Stimulated activated CD4-positive, alpha-beta T cell treated with anti-CD3 and anti-CD28 coated beads, Interleukin-1b, Interleukin-23, amount 100 ng/mL, for 4 hours (primary cell): ENCODE results near the gene ARL6IP4.
"Not testable (repeated sequence)": the region's sequence is repeated elsewhere in the genome, so short reads cannot be mapped to it uniquely, and the experiment has no call there.

Experiments used
- DNase-seq, 2 donors: peaks; one replicate each; pipeline ENCODE4 v3.0.0-alpha.2; 2020; ENCODE audit warnings: low read depth in 2 of 2

ARL6IP4 gene

GRCh38 chr12:123010681-123011080, 30.2 kb downstream of the ARL6IP4 start:
- no peak for DNase-seq

- no peak for DNase-seq
These were observed 31.2 kb downstream of the ARL6IP4 start for GRCh38 chr12:123011701-123012100.

DNA sequence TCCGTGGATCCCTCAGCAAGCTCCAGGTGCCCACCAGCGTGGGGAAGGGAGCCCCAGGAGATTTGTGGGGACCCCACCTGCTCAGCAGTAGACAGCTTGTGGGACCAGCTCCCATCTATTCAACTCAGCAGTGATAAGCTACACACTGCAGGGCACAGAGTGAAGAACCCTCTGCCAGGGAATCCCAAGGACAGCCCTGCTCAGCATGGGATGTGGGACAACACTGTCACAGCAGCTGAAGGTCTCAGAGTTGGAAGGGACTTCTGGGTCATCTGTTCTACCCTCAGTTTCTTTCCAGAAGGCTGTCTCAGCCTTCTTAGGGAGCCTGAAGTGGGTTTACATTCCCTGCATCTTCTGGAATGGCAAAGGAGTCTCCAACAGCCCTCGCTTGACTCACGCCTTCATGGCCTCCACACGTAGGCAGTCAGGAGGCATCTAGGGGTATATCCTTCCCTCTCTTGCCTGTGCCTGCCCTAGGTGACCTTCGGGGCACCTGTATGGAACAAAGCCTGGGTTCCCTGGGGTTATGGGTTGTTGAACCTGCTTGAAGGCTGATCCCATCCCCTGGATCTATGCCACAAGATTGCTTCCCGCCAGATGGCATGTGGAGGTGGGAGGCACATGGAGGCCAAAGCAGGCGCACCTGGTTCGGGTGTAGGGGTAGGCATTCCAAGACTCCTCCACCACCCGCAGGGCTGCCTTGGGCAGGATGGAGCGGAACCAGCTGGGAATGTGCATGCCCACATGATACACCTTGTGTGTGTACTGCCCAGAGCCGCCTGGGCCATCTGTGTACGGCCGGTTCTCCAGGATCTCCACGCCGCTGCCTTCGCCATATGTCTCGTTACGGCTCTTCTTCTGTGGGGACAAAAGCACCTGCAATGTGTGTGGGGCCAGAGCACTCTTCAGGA, 33.0 kb downstream of the ARL6IP4 start:
- no peak for DNase-seq

GRCh38 chr12:123014473-123014872, 34.0 kb downstream of the ARL6IP4 start:
- DNase-seq = not testable (repeated sequence)

- DNase-seq = no peak
These were observed 37.3 kb downstream of the ARL6IP4 start for GRCh38 chr12:123017753-123018152.

- DNase-seq = no peak
These were observed 39.3 kb downstream of the ARL6IP4 start for GRCh38 chr12:123019841-123020138.

GRCh38 chr12:123021688-123022604, 41.5 kb downstream of the ARL6IP4 start:
- DNase-seq = no peak

- DNase-seq = no peak
These were observed 42.4 kb downstream of the ARL6IP4 start for GRCh38 chr12:123022846-123023245.

DNA sequence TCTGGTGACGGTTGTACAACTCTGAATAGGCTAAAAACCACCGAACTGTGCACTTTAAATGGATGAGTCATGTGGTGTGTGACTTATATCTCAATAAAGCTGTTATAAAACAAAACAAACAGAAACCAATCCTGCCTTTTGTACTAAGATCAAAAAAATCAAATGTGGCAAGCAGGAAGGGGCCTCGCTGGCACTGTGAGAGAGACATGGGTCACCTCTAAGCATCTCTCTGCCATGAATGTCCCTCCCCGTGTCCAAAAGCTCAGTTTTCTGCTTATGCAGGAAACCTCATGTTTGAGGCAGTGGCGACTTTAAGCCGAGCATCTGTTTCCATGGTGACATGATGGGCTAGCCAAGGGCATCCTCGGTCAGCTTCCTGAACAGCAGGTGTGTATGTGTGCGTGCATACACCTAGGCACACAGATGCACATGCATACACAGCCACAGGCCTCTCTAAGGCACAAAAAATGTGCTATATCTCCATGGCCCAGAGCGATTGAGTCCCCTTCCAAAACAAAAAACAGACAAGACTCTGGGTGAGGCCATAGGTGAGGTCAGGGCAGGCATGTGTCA, 44.4 kb downstream of the ARL6IP4 start:
- no peak for DNase-seq

DNA sequence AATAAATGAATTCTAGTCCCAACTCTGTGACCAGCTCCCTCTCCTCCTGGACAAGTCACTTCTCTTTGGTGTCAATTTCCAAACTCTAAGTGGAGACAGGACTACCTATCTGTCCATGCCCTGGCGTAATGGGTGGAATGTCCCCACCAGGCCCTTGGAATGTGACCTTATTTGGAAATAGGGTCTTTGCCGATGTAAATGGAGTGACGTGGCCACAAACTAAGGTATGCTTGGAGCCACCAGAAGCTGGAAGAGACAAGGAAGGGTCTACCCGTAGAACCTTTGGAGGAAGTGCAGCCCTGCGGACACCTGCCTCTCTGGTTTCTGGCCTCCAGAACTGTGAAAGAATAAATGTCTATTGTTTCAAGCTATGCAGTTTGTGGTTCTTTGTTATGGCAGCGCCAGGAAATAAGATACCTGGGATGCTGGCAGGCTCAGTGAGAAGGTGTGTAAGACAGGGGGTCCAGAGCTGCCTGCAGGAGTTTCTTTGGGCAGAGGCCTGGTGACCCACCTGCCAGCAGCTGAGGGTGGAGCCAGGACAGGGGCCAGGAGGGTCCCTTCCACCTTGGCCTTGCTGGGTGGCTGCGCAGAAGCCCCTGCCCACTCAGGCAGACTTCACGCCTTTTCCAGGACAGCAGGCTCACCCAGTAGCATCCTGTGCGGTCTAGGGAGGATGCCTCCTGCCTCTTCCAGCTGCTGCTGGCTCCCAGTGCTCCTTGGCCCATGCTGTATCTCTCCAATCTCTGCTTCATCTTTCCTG, 45.8 kb downstream of the ARL6IP4 start:
- DNase-seq = no peak

GRCh38 chr12:123027726-123028445, 47.4 kb downstream of the ARL6IP4 start:
- DNase-seq = no peak

- DNase-seq = no peak
These were observed 48.0 kb downstream of the ARL6IP4 start for GRCh38 chr12:123028475-123028874.

GRCh38 chr12:123029550-123029949, 49.1 kb downstream of the ARL6IP4 start:
- no peak for DNase-seq

- no peak for DNase-seq
These were observed 50.2 kb downstream of the ARL6IP4 start for GRCh38 chr12:123030686-123031085.

DNA sequence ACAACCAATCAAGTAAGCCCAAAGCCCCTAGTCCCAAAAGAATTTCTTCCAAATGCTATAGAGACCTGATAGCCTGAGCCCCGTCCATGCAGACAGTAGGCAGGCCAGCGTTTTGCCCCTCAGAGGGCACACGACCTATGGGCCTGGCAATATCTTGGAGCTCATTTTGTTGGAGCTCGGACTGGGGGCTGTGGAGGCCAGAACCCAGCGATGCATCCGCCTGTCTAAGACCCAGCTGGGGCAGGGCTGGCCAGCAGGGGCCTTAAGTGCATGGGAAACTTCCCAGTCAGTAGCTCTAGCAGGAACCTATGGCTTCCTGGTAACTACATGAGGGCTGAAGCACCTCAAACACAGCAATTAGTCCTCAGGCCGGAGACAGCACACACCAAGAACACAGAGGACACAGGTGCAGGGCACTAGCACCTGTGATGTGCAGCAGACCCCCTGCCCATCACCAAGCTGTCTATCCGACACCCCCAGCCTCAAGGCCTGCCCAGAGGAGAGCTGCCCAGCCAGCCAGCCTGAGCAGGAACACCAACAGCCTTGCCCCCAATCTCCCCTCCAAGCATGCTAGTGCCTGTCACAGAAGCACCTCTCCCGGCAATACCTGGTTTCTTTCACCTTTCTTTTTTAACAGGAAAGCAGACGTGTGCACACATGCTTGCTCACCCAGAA, 50.8 kb downstream of the ARL6IP4 start:
- no peak for DNase-seq
